A673 (cell line): ENCODE results near the gene MYO1C. TPM values are rescaled to one million over a fixed set of nuclear protein-coding genes. Genes with fewer than 3 reads are reported as not detected.
A peak's percentile ranks its signal among the peaks of the same experiment; 100 is the strongest.
"Not testable (repeated sequence)": the region's sequence is repeated elsewhere in the genome, so short reads cannot be mapped to it uniquely, and the experiment has no call there.

ENCODE experiments used
- BruUV-seq: library from RNA; stranded (reverse); fragments of 400-500 nt; replicated peaks from 2 replicates; lab custom pipeline; 2021; lab: Mats Ljungman, UMichigan
- CTCF ChIA-PET: fragments of 300-600 bp; sonication (Branson Sonifier 250); formaldehyde crosslinking; loops from one replicate; lab custom pipeline; 2022; ENCODE audit warnings: antibody characterized with exemption; lab: Charles Lee
- POLR2A ChIA-PET: fragments of 300-600 bp; sonication (Branson Sonifier 250); formaldehyde crosslinking; loops from one replicate; lab custom pipeline; 2022; ENCODE audit warnings: antibody characterized with exemption; ENCODE audit not compliant: low non-redundant PET; lab: Charles Lee
- DNase-seq: peaks from one replicate; pipeline ENCODE4 v3.0.0-alpha.2; 2015; ENCODE audit warnings: low spot score
- H3K27ac ChIP-seq: fragments of 200-600 bp; sonication (generic); 2 replicates; pipeline ENCODE4 v1.5.1; 2016; ENCODE audit warnings: mixed run types, low read depth, mild to moderate bottlenecking, mixed read lengths, antibody characterized with exemption, low read length; ENCODE audit not compliant: poor library complexity, severe bottlenecking
- H3K27me3 ChIP-seq: fragments of 200-600 bp; sonication (generic); replicated peaks from 2 replicates; pipeline ENCODE4 v1.6.1; 2017; ENCODE audit warnings: mixed run types, low read depth, mild to moderate bottlenecking, mixed read lengths, antibody characterized with exemption, low read length; ENCODE audit not compliant: insufficient read depth, poor library complexity
- H3K36me3 ChIP-seq: fragments of 200-600 bp; sonication (generic); 2 replicates; pipeline ENCODE4 v1.6.1; 2016; ENCODE audit warnings: mixed run types, mild to moderate bottlenecking, mixed read lengths, antibody characterized with exemption, low read length; ENCODE audit not compliant: insufficient read depth, poor library complexity, severe bottlenecking
- H3K4me1 ChIP-seq: fragments of 200-600 bp; sonication (generic); 2 replicates; pipeline ENCODE4 v1.6.1; 2017; ENCODE audit warnings: mixed run types, mild to moderate bottlenecking, mixed read lengths, antibody characterized with exemption, low read length; ENCODE audit not compliant: insufficient read depth, poor library complexity, severe bottlenecking
- H3K4me3 ChIP-seq: fragments of 200-600 bp; sonication (generic); 2 replicates; pipeline ENCODE4 v1.5.1; 2016; ENCODE audit warnings: low read depth, mixed run types, mild to moderate bottlenecking, mixed read lengths, low read length; ENCODE audit not compliant: poor library complexity, severe bottlenecking
- H3K9me3 ChIP-seq: fragments of 200-600 bp; sonication (generic); 2 replicates; pipeline ENCODE4 v1.6.1; 2016; ENCODE audit warnings: mixed run types, low read depth, mild to moderate bottlenecking, mixed read lengths, antibody characterized with exemption, low read length; ENCODE audit not compliant: poor library complexity, severe bottlenecking
- CTCF ChIP-seq: fragments of 300-800, 200-600 bp; sonication (generic); conservative IDR thresholded peaks from 2 replicates; pipeline ENCODE4 v1.5.1; 2017; ENCODE audit warnings: low read depth, mild to moderate bottlenecking, antibody characterized with exemption, low read length, moderate library complexity, mixed read lengths
- EZH2 ChIP-seq: fragments of 200-600 bp; sonication (generic); IDR thresholded peaks from 2 replicates; pipeline ENCODE4 v1.6.1; 2017; ENCODE audit warnings: borderline replicate concordance, low read depth, mild to moderate bottlenecking, mixed read lengths, antibody characterized with exemption, low read length; ENCODE audit not compliant: poor library complexity, severe bottlenecking
- intact Hi-C: fragments of 100-400 bp; cut with micrococcal nuclease; formaldehyde crosslinking; loops from one replicate; pipeline ENCODE4 v1.10.0; 2022; ENCODE audit not compliant: unreplicated experiment
- total RNA-seq: library from RNA; stranded (reverse); gene quantifications from 2 replicates; pipeline ENCODE4 v1.2.3, GENCODE V29; 2021

MYO1C gene
- total RNA-seq, 1 experiment from 2014 or later, result 103 TPM

- H3K27ac ChIP-seq, result no peak overlapping the region
- TF ChIP-seq EZH2, result no peak
- peak; percentile 59 for TF ChIP-seq CTCF
- no TSS peak for BruUV-seq
- H3K4me1 ChIP-seq, result no peaks in the 10 kb centered on the region
- H3K27me3 ChIP-seq, result no peaks in the 10 kb centered on the region
- DNase-seq, result peak; percentile 49
- intact Hi-C loops, result no loop called here
- H3K36me3 ChIP-seq, result peaks cover 34% of the 10 kb centered on the region
- ChIA-PET CTCF (interaction anchor here (0.6 to 1.3 kb wide), 2 partner anchors 35 to 168 kb away, joined by 3 to 12 read pairs; no protein-coding TSS in a partner anchor), POLR2A (interaction anchor here (0.5 kb wide), 1 partner anchor 30 kb away, joined by 3 read pairs; no protein-coding TSS in a partner anchor)
- H3K9me3 ChIP-seq, result no peaks in the 10 kb centered on the region
- no peak overlapping the region for H3K4me3 ChIP-seq
These were observed 40.5 kb upstream of the MYO1C start for GRCh38 chr17:1532836-1533602.

GRCh38 chr17:1529863-1530262 is 37.4 kb upstream of the MYO1C start:
- CTCF ChIA-PET, result no interaction called here
- DNase-seq, result no peak
- no peaks in the 10 kb centered on the region for H3K9me3 ChIP-seq
- intact Hi-C loops, result no loop called here
- H3K4me3 ChIP-seq, result no peak overlapping the region
- H3K4me1 ChIP-seq, result no peaks in the 10 kb centered on the region
- no peak overlapping the region for H3K27ac ChIP-seq
- TF ChIP-seq CTCF (no peak), EZH2 (no peak)
- POLR2A ChIA-PET, result no interaction called here
- BruUV-seq, result no TSS peak
- H3K36me3 ChIP-seq, result peaks cover 26% of the 10 kb centered on the region
- H3K27me3 ChIP-seq, result no peaks in the 10 kb centered on the region

- H3K9me3 ChIP-seq, H3K27me3 ChIP-seq, H3K36me3 ChIP-seq, BruUV-seq, POLR2A ChIA-PET, intact Hi-C loops, H3K27ac ChIP-seq, CTCF ChIA-PET, H3K4me3 ChIP-seq, H3K4me1 ChIP-seq, DNase-seq: not testable (repeated sequence)
These were observed 34.4 kb upstream of the MYO1C start for GRCh38 chr17:1526876-1527275.
